Lung (tissue), 12 donors: ENCODE data around the gene ZNF503. TPM values are rescaled to one million over a fixed set of nuclear protein-coding genes. Genes with fewer than 3 reads are reported as not detected.

Experiments used
- ATAC-seq: fragments of 200-7000 bp; cut with Tn5 transposase; one replicate; pipeline ENCODE4 v1.9.1; 2020; ENCODE audit warnings: moderate number of reproducible peaks; ENCODE audit not compliant: insufficient read depth, low FRiP score
- DNase-seq, 3 donors: peaks; one replicate each; pipeline ENCODE4 v3.0.0-alpha.2; 2013 to 2017
- H3K27ac ChIP-seq, 2 donors: one replicate each; pipeline ENCODE4 v1.5.1; 2013; ENCODE audit warnings: mild to moderate bottlenecking in 2 of 2, moderate library complexity in 2 of 2, control low read depth in 1 of 2, inconsistent platforms in 1 of 2, low read depth in 1 of 2, low read length in 1 of 2
- H3K27me3 ChIP-seq, 3 donors: one replicate each; pipeline ENCODE4 v1.5.1; 2013; ENCODE audit warnings: low read length in 2 of 3; ENCODE audit not compliant: control insufficient read depth in 3 of 3, insufficient read depth in 3 of 3
- H3K36me3 ChIP-seq, 4 donors: one replicate each; pipeline ENCODE4 v1.5.1; 2013; ENCODE audit warnings: low read length in 4 of 4, mild to moderate bottlenecking in 1 of 4, moderate library complexity in 1 of 4; ENCODE audit not compliant: control insufficient read depth in 4 of 4, insufficient read depth in 4 of 4
- H3K4me1 ChIP-seq, 5 donors: one replicate each; pipeline ENCODE4 v1.5.1; 2013; ENCODE audit warnings: low read length in 5 of 5, mild to moderate bottlenecking in 2 of 5, moderate library complexity in 1 of 5; ENCODE audit not compliant: control insufficient read depth in 5 of 5, insufficient read depth in 5 of 5
- H3K4me3 ChIP-seq: one replicate; pipeline ENCODE4 v1.5.1; 2013; ENCODE audit warnings: mild to moderate bottlenecking, control low read depth, moderate library complexity
- H3K9ac ChIP-seq, 2 donors: one replicate each; pipeline ENCODE4 v1.5.1; 2013; ENCODE audit warnings: low read length in 2 of 2, control low read depth in 1 of 2; ENCODE audit not compliant: insufficient read depth in 1 of 2
- H3K9me3 ChIP-seq, 4 donors: one replicate each; pipeline ENCODE4 v1.5.1; 2013; ENCODE audit warnings: low read length in 3 of 4, mild to moderate bottlenecking in 1 of 4, moderate library complexity in 1 of 4; ENCODE audit not compliant: control insufficient read depth in 4 of 4, insufficient read depth in 3 of 4
- CTCF ChIP-seq: IDR thresholded peaks from 2 replicates; pipeline ENCODE4 v1.5.1; 2012; ENCODE audit warnings: mild to moderate bottlenecking; ENCODE audit errors: control extremely low read depth, extremely low read depth
- WGBS, 2 donors: extraction: QIAGEN DNeasy Blood & Tissue Kit; methylation state at CpG; one replicate each; pipeline ENCODE4 v1.1.7; 2013; 5-methylcytosine and 5-hydroxymethylcytosine counted together
- polyA plus RNA-seq, 2 donors: library from polyadenylated mRNA; stranded (reverse); fragments of 200-250 nt; gene quantifications; one replicate each; pipeline ENCODE4 v1.2.1, GENCODE V29; 2013
- total RNA-seq, 2 donors: library from RNA; depleted of rRNA in 1 of 2; stranded (reverse); fragments of >200 nt in 1 of 2; gene quantifications; one replicate each; pipeline ENCODE4 v1.2.1, GENCODE V29; 2014 to 2021
- donor health status: control.
- donor health status: control.
- donor health status: Bipolar disorder and iron deficiency.
- donor health status: healthy.
- donor health status: DM: yes; HTN: yes; CAD: no.

ZNF503 gene
- total and polyA plus RNA-seq, 4 donors = 11.7 to 37.8 (median 28.4) TPM

GRCh38 chr10:75395932-75396630 is 5.5 kb downstream of the ZNF503 start:
- Histone ChIP-seq H3K4me1 (peaks cover 0 to 17% (median 3%) of the 10 kb centered on the region in 5 donors), H3K36me3 (peaks cover 0 to 48% (median 12%) of the 10 kb centered on the region in 4 donors), H3K27ac (peak overlapping the region in 1 of 2 donors; percentile 93), H3K4me3 (peak overlapping the region; percentile 60), H3K27me3 (no peaks in the 10 kb centered on the region), H3K9me3 (no peaks in the 10 kb centered on the region), H3K9ac (peak overlapping the region; percentile 19 to 53)
- peak in 2 of 3 donors; percentile 68 to 78 for DNase-seq
- 11 to 14% methylated on average over 60 to 65 of the region's 65 CpGs for WGBS, 2 donors
- no peak for TF ChIP-seq CTCF
- no peak for ATAC-seq

GRCh38 chr10:75395066-75395931 is 6.3 kb downstream of the ZNF503 start:
- H3K27ac ChIP-seq = peak overlapping the region in 1 of 2 donors; percentile 93
- WGBS, 2 donors = 12% methylated on average over 49 to 64 of the region's 64 CpGs

GRCh38 chr10:75394221-75394620 is 7.3 kb downstream of the ZNF503 start:
- DNase-seq (peak in 1 of 3 donors; percentile 15), ATAC-seq (no peak)
- Histone ChIP-seq H3K4me1 (peaks cover 0 to 17% (median 3%) of the 10 kb centered on the region in 5 donors), H3K9me3 (no peaks in the 10 kb centered on the region), H3K9ac (no peak overlapping the region), H3K4me3 (no peak overlapping the region), H3K27ac (no peak overlapping the region), H3K36me3 (peaks cover 0 to 31% (median 10%) of the 10 kb centered on the region in 4 donors), H3K27me3 (no peaks in the 10 kb centered on the region)
- TF ChIP-seq CTCF = no peak
- 92 to 95% methylated on average over 7 of the region's 7 CpGs for WGBS, 2 donors

More at GRCh38 chr10:75395066-75395931, 6.3 kb downstream of the ZNF503 start:
- peak overlapping the region in 1 of 2 donors; percentile 70 for H3K9ac ChIP-seq
- peak; percentile 54 for ATAC-seq
- peak overlapping the region; percentile 60 for H3K4me3 ChIP-seq
- peaks cover 0 to 17% (median 3%) of the 10 kb centered on the region in 5 donors for H3K4me1 ChIP-seq
- no peaks in the 10 kb centered on the region for H3K9me3 ChIP-seq
- TF ChIP-seq CTCF = peak; percentile 59
- DNase-seq = peak; percentile 85 to 88 (median 86)
- no peaks in the 10 kb centered on the region for H3K27me3 ChIP-seq
- H3K36me3 ChIP-seq = peaks cover 0 to 41% (median 12%) of the 10 kb centered on the region in 4 donors
